GM18868 (cell line): ENCODE results near the gene GRIA3.
A peak's percentile ranks its signal among the peaks of the same experiment; 100 is the strongest.
"Not testable (repeated sequence)": the region's sequence is repeated elsewhere in the genome, so short reads cannot be mapped to it uniquely, and the experiment has no call there.

Source experiments
- ATAC-seq: cut with Tn5 transposase; IDR thresholded peaks from one replicate; pipeline ENCODE4 v1.9.1; 2021; ENCODE audit warnings: mild to moderate bottlenecking, moderate library complexity; ENCODE audit not compliant: unreplicated experiment

GRIA3 gene

GRCh38 chrX:123267220-123267619, 83.1 kb downstream of the GRIA3 start:
- no peak for ATAC-seq

GRCh38 chrX:123271902-123272301, 87.8 kb downstream of the GRIA3 start:
- no peak for ATAC-seq

GRCh38 chrX:123272630-123273029, 88.6 kb downstream of the GRIA3 start:
- no peak for ATAC-seq

GRCh38 chrX:123274796-123275195, 90.7 kb downstream of the GRIA3 start:
- no peak for ATAC-seq

GRCh38 chrX:123277347-123277746, 93.3 kb downstream of the GRIA3 start:
- peak; percentile 31 for ATAC-seq

DNA sequence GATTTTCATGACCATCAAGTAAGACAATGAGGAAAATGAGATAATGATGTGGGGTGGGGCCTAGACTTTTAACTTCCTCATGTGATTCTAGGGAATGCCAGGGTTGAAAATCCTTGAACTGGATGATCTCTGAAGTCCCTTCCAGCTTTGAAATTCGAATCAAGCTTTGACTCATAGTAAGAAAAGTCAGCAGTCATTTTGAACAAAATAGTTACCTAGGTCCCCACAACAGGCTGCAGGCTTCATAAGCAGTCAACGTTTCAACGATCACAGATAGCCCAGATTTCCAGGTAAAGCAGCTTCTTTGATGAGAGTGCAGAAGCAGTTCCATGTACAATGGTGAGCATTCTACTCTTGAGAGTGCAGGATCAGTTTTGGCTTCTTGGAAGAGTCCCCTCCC, 93.7 kb downstream of the GRIA3 start:
- ATAC-seq, result peak; percentile 86

DNA sequence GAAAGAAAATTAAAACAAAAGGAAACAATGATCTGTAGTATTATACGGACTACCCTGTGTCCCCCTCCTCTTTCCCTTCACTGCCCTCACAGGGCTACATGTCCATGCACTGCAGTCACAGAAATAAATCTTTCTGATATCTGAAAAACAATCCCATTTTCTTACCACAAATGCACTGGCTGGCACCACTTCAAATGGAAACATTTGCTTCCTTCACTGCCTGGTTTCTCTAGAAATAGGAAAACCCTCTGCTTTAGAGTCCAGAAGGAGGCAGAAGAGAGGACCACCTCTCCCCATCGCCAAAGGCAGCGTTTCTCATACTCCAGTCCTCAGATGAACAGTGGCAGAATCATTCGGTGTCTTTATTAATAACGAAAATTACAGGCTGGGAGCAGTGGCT, 98.2 kb downstream of the GRIA3 start:
- ATAC-seq, result no peak

DNA sequence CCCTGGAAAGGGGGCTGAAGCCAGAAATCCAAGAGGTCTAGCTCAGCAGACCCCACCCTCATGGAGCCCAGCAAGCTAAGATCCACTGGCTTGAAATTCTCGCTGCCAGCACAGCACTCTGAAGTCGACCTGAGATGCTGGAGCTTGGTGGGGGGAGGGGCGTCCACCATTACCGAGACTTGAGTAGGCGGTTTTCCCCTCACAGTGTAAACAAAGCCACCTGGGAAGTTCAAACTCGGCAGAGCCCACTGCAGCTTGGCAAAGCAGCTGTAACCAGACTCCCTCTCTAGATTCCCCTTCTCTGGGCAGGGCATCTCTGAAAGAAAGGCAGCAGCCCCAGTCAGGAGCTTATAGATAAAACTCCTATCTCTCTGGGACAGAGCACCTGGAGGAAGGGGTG, 99.3 kb downstream of the GRIA3 start:
- ATAC-seq, result not testable (repeated sequence)

GRCh38 chrX:123291623-123292022, 107.5 kb downstream of the GRIA3 start:
- ATAC-seq, result no peak

- no peak for ATAC-seq
Measured at GRCh38 chrX:123298026-123298425, 113.9 kb downstream of the GRIA3 start.

DNA sequence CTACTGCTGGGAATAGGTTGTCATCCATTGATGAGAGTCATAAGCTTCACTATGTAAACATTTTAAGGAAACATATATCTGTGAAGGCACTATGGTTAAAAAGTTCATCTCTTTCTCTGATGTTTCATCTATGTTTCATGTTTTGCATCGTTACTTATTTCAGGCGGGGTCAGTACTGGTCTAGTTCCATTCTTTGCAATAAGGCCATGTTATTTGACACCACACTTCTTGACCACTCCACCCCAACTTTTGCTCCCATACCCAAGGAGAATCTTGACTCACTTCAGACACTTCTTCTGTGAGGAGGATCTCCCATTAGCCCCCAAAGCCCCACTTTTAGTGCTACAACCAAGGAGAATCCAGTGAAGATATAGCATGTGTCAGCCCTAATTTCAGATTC, 119.4 kb downstream of the GRIA3 start:
- no peak for ATAC-seq

GRCh38 chrX:123308658-123309057, 124.6 kb downstream of the GRIA3 start:
- no peak for ATAC-seq

- ATAC-seq, result no peak
Measured at GRCh38 chrX:123310112-123310511, 126.0 kb downstream of the GRIA3 start.

DNA sequence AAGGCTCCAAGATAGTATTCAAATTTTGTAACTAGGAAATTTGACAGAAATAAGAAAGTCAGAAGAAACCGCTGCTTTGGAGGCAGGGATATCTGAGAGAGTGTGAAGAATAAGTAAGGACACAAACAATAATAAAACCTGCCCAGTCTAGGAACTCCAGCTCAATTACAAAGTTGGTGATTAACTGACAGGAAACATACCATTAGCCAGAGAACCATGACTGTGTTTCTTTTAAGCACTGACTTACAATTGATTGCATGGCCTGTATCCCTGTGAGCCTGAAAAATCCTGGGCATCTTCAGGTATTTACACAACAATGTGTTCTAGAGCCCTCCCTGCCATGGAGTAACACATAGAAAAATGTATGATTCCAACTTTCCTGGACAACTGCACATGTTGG, 127.4 kb downstream of the GRIA3 start:
- ATAC-seq, result no peak

DNA sequence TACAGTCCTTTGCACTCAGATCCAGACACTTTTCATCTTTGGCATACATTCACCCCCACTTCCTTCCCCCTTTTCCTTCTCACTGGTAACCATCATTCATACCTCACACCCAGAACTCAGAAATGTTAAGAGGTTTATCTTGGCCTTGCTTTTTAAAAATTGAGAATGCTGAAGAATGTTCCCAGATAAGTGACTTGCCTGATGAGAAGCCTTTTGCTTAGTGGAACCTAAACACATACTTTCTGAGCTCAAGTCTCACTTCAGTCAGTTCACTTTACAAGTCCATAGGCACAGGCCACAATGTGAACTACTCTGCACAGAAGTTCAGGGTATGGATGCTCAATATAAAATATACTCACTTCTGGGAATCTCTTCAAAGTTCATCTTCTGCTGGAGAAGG, 129.4 kb downstream of the GRIA3 start:
- ATAC-seq, result no peak

GRCh38 chrX:123320622-123321021, 136.5 kb downstream of the GRIA3 start:
- no peak for ATAC-seq

DNA sequence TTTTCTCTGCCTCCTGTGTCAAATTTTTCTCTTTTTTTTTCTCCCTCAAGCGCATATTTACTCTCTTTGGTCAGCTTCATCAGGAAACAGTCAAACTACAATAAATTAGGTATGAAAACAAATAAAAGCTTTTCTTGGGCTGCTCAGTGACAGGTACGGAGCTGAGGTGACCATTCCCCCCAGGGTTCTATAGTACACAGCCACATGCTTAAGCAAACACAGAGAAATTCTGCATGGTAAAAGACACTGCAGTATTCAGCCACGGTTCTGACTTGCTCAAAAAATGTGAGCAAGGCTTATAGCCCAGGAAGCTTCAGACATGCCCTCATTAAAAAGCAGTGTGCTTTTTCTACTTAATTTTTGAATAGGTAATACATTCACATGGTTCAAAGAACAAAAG, 138.5 kb downstream of the GRIA3 start:
- no peak for ATAC-seq

- peak; percentile 88 for ATAC-seq
Measured at GRCh38 chrX:123324625-123325024, 140.5 kb downstream of the GRIA3 start.

- peak; percentile 96 for ATAC-seq
Measured at GRCh38 chrX:123330229-123330942, 146.3 kb downstream of the GRIA3 start.

DNA sequence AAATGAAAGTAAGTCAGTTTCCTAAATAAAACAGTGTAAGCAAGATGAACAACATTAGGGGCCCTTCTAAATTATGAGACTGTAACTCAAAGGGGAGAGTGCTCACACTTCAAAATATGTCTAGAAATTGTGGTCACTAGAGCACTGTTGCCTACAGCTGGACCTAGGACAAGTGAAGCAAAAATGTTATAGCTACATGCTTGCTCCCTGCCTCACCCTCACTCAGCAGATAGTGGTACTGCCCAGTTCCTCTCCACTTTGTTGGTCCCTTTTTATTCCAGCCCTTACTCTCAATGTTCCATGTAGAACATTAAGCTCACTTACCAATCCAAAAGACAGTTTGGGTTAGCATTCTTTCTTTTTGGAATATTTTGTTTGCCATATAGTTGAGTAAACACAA, 147.3 kb downstream of the GRIA3 start:
- ATAC-seq, result peak; percentile 30

DNA sequence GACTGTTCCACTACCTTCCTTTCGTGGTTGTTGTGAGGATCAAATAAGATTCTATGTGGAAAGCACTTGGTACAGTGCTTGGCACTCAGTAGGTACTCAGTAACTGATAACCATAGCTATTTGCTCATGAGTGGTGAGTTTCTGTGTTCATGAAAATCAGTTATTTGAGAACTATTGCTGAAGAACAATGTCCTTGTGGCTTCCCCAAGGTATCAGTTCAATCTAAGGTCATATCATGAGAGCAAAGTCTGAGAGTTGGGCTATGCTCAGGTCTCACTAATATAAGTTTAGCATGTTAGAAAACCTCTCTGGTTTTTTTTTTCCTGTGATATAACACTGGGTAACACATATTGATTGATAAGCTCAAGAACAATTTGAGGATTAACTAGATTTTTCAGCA, 147.8 kb downstream of the GRIA3 start:
- peak; percentile 41 for ATAC-seq

- no peak for ATAC-seq
Measured at GRCh38 chrX:123336666-123337065, 152.6 kb downstream of the GRIA3 start.
